ENCODE results near the gene LASP1NB.
A peak's percentile ranks its signal among the peaks of the same experiment; 100 is the strongest.

LASP1NB gene

DNA sequence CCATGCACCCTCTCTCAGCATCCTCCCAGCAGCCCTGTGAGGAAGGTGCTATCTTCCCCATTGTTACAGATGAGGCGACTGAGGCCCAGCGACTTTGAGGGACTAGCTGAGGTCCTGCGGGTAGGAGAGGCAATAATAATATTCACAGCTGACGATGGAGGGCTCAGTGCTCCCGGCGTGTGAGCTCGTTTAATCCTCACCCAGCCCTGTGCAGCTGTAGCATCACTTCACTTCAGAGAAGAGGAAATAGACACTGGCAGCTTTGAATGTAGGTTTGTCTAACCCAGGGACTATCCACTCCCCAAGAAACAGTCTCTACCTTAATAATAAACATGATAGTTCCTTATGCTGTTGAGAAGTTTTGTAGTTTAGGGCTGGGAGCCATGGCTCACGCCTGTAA is 34.0 kb upstream of the LASP1NB start:
- Mint-ChIP-seq H3K36me3 (peaks cover 11% of the 10 kb centered on the region), H3K4me1 (peaks cover 20% of the 10 kb centered on the region), H3K27ac (peak overlapping the region; percentile 56), H3K4me3 (peak overlapping the region; percentile 45), H3K9me3 (no peaks in the 10 kb centered on the region), H3K27me3 (no peaks in the 10 kb centered on the region)
- ATAC-seq (ENCODE audit: low read depth), result peak; percentile 84
- no peak for DNase-seq (ENCODE audit: low spot score in 2 of 2)

DNA sequence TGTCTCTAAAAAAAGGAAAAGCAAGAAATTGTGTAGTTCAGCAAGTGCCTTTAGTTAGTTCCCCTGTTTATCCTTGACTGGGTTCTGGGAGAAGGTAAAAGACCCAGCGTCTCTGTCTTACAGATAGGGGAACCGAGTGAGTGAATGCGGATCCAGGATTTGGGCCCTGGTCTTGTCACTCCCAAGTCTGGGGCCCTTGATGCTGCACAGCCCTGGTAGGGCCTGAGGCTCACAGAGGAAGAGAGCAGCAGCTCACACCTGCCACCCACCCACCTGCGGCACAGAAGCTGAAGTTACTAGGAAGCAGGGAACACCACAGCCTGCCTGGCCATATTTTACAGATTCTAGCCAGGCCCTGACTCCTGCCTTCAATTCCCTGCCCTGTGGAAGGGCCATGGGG is 33.3 kb upstream of the LASP1NB start:
- Mint-ChIP-seq H3K4me3 (no peak overlapping the region), H3K9me3 (no peaks in the 10 kb centered on the region), H3K36me3 (peaks cover 11% of the 10 kb centered on the region), H3K27me3 (no peaks in the 10 kb centered on the region), H3K4me1 (peaks cover 19% of the 10 kb centered on the region), H3K27ac (peak overlapping the region; percentile 76)
- DNase-seq (ENCODE audit: low spot score in 2 of 2) (no peak), ATAC-seq (ENCODE audit: low read depth) (peak; percentile 67)

DNA sequence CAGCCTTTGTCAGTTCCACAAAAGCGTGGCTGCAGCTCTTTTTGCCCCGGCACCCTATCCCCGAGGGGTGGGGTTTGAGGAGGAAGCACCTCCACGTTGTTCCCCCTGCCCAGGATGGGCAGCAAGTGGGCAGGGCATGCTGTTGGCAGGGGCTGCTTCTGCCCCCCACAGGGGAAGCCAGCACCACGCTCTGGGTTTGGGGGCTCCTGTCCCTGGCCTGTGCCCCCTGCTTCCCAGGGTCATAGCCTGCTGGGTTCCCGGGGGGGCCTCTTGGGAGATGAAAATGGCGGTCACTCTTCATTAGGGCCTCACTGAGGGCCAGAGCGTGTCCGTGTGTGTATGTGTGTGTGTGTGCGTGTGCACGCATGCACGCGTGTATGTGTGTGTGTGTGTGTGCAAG is 32.8 kb upstream of the LASP1NB start:
- peaks cover 22% of the 10 kb centered on the region for H3K4me1 Mint-ChIP-seq
- H3K9me3 Mint-ChIP-seq, result no peaks in the 10 kb centered on the region
- peaks cover 11% of the 10 kb centered on the region for H3K36me3 Mint-ChIP-seq
- no peak overlapping the region for H3K4me3 Mint-ChIP-seq
- H3K27me3 Mint-ChIP-seq, result no peaks in the 10 kb centered on the region
- DNase-seq (ENCODE audit: low spot score in 2 of 2) (no peak), ATAC-seq (ENCODE audit: low read depth) (no peak)
- peak overlapping the region; percentile 76 for H3K27ac Mint-ChIP-seq

DNA sequence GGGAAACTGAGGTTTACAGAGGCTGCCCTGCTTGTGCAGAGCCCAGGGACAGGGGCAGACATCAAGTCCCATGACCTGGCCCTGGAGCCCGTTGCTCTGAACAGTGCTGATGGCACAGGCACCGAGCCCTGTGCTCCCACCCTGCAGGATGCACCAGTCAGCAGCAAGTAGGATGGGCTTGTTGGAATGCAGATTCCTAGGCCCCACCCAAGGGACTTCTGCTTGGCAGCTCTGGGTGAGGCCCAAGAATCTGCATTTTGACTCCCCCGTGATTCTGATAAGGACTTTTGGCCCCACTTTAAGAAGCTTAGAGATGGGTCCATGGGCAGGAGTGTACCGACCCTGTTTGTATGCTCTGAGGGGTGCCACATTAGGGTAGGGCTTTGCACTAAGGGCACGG is 32.3 kb upstream of the LASP1NB start:
- ATAC-seq (ENCODE audit: low read depth) (no peak), DNase-seq (ENCODE audit: low spot score in 2 of 2) (no peak)
- peak overlapping the region; percentile 76 for H3K27ac Mint-ChIP-seq
- H3K4me3 Mint-ChIP-seq, result no peak overlapping the region
- no peaks in the 10 kb centered on the region for H3K27me3 Mint-ChIP-seq
- H3K9me3 Mint-ChIP-seq, result no peaks in the 10 kb centered on the region
- peaks cover 27% of the 10 kb centered on the region for H3K4me1 Mint-ChIP-seq
- H3K36me3 Mint-ChIP-seq, result peaks cover 11% of the 10 kb centered on the region

DNA sequence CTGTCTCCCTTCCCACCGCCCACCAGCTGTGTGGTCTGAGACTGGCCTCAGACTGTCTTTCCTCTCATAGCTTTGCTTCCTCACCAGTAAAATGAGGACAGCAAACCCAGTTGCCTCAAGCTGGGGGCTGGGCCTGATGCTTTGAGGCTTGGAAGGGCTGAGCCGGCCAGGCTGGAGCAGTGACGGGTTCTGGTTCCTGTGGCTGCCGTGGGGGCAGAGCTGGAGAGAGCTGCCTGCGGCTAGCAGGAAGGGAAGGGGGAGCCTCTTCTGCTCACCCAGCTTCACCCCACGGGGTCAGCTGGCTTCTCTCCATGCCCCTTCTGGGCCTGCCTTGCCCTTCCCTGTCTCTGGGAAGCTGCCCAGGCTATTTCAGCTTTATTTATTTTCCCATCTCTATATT is 31.8 kb upstream of the LASP1NB start:
- peak overlapping the region; percentile 83 for H3K27ac Mint-ChIP-seq
- no peak overlapping the region for H3K4me3 Mint-ChIP-seq
- H3K4me1 Mint-ChIP-seq, result peaks cover 32% of the 10 kb centered on the region
- H3K9me3 Mint-ChIP-seq, result no peaks in the 10 kb centered on the region
- H3K36me3 Mint-ChIP-seq, result peaks cover 11% of the 10 kb centered on the region
- ATAC-seq (ENCODE audit: low read depth), result no peak
- DNase-seq (ENCODE audit: low spot score in 2 of 2), result no peak
- no peaks in the 10 kb centered on the region for H3K27me3 Mint-ChIP-seq

DNA sequence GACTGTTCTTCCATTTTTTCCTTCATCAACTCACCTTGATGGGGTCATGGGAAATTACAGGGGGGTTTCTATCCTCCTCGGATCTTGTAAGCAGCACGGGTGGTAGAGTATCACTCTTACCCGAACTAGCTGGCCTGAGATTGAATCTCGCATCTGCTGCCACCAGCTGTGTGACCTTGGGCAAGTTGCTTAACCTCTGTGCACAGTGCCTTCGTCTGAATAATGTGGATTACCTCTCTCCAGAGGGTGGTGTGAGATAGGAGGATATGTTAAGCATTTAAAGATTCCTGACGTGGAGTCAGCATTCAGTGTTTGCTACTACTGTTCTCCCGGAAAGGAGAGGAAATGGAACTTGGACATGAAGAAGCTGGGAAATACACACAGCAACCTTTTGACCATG is 31.1 kb upstream of the LASP1NB start:
- H3K27ac Mint-ChIP-seq, result peak overlapping the region; percentile 83
- H3K4me3 Mint-ChIP-seq, result no peak overlapping the region
- H3K36me3 Mint-ChIP-seq, result peaks cover 12% of the 10 kb centered on the region
- H3K27me3 Mint-ChIP-seq, result no peaks in the 10 kb centered on the region
- no peaks in the 10 kb centered on the region for H3K9me3 Mint-ChIP-seq
- DNase-seq (ENCODE audit: low spot score in 2 of 2), result no peak
- H3K4me1 Mint-ChIP-seq, result peaks cover 37% of the 10 kb centered on the region
- no peak for ATAC-seq (ENCODE audit: low read depth)

DNA sequence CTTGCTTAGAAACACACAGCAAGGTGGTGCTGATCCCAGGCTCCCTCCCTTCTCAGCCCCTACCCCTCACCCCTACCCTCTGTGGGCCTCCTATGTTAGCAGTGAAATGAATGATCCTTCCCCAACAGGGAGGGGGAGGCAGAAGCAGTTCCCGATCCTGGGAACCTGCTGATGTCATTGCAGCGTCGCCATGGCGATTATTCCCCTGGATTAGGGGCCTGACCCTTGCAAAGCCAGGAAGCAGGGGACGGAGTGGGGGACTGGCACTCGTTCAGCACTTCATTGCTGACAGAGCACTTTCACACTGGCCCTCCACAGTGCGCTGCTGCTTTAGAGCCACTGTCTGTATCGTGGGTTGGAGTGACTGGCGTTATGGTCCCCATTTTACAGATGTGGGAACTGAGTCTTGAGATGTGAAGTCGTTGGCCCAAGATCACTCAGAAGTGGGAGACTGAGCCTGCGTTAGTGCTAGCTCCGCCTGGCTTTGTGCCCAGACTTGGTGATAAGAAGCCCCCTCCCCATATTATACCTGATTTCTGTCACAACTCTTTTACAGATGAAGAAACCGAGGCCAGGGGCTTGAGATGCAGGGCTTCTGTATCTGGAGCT is 29.0 kb upstream of the LASP1NB start:
- ATAC-seq (ENCODE audit: low read depth) (no peak), DNase-seq (ENCODE audit: low spot score in 2 of 2) (no peak)
- no peaks in the 10 kb centered on the region for H3K27me3 Mint-ChIP-seq
- no peaks in the 10 kb centered on the region for H3K9me3 Mint-ChIP-seq
- H3K4me3 Mint-ChIP-seq, result no peak overlapping the region
- H3K27ac Mint-ChIP-seq, result peak overlapping the region; percentile 88
- H3K4me1 Mint-ChIP-seq, result peaks cover 33% of the 10 kb centered on the region
- H3K36me3 Mint-ChIP-seq, result peaks cover 5% of the 10 kb centered on the region

DNA sequence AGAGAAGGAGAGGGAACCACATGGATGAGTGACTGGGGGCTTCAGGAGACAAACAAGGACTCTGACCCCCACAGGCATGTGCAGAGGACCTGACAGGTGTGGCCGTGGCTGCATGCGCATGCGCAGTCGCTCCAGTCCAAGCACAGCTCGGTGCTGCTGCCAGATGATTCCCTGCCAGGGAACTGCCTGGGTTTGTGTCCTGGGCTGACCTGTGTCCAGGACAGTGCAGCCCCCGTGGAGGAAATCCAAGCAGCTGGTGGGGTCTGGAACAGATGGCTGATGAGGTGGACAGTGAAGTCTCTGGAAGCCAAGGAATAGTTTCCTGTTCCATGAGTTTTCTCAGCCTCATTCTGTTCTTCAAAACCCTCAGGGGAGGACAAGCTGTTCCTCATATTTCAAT is 28.2 kb upstream of the LASP1NB start:
- Mint-ChIP-seq H3K36me3 (peaks cover 5% of the 10 kb centered on the region), H3K27ac (peak overlapping the region; percentile 88), H3K4me3 (no peak overlapping the region), H3K4me1 (peaks cover 28% of the 10 kb centered on the region), H3K27me3 (no peaks in the 10 kb centered on the region), H3K9me3 (no peaks in the 10 kb centered on the region)
- ATAC-seq (ENCODE audit: low read depth), result no peak
- DNase-seq (ENCODE audit: low spot score in 2 of 2), result no peak

DNA sequence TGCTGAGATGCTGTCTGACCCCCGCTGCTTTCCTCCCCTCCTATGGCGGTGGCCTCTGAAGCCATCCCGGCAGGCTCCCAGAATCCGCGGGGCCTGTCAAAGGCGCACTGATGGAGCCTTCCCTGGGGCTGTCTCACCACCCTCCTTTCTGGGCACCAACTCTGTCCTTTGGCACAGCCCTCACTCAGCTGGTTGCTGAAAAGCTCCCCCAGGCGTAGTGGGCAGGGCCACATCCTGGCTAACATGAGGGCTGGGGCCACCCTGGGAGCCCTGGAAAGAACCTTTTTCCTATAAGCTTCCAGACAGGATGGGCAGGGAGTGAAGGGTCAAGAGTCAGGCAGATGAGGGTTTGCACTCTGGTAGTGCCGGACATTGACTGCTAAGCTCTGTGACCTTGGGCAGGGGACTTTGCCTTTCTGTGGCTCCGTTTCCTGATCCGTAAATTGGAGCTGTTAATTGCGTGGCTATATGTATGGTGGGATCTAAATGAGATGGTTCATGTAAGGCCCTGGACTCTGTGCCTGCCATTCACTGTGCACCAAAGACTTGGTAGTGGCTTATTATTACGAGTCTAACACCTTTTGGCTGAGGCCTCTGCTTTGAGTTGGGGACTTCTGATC is 27.6 kb upstream of the LASP1NB start:
- DNase-seq (ENCODE audit: low spot score in 2 of 2) (no peak), ATAC-seq (ENCODE audit: low read depth) (no peak)
- Mint-ChIP-seq H3K27ac (peak overlapping the region; percentile 88), H3K27me3 (no peaks in the 10 kb centered on the region), H3K36me3 (peaks cover 4% of the 10 kb centered on the region), H3K4me3 (peak overlapping the region; percentile 77), H3K4me1 (peaks cover 28% of the 10 kb centered on the region), H3K9me3 (no peaks in the 10 kb centered on the region)

DNA sequence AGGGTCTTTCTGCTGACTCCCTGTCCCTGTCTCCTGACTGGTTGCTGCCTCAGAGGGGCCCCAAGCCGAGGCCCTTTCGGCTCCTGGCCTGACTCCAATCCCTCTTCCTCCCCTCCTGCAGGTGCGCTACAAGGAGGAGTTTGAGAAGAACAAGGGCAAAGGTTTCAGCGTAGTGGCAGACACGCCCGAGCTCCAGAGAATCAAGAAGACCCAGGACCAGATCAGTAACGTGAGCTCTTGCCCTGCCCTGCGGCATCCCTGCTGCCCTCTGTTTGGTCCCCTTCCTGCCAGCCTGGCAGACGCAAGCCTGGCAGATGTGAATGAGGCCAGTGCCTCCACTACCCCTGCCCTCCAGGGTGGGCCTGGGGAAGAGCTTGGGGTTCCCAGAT is 27.1 kb upstream of the LASP1NB start:
- ATAC-seq (ENCODE audit: low read depth) (peak; percentile 7), DNase-seq (ENCODE audit: low spot score in 2 of 2) (no peak)
- H3K27me3 Mint-ChIP-seq, result no peaks in the 10 kb centered on the region
- H3K27ac Mint-ChIP-seq, result peak overlapping the region; percentile 88
- H3K9me3 Mint-ChIP-seq, result no peaks in the 10 kb centered on the region
- H3K4me3 Mint-ChIP-seq, result peak overlapping the region; percentile 77
- H3K36me3 Mint-ChIP-seq, result peaks cover 4% of the 10 kb centered on the region
- H3K4me1 Mint-ChIP-seq, result peaks cover 28% of the 10 kb centered on the region

DNA sequence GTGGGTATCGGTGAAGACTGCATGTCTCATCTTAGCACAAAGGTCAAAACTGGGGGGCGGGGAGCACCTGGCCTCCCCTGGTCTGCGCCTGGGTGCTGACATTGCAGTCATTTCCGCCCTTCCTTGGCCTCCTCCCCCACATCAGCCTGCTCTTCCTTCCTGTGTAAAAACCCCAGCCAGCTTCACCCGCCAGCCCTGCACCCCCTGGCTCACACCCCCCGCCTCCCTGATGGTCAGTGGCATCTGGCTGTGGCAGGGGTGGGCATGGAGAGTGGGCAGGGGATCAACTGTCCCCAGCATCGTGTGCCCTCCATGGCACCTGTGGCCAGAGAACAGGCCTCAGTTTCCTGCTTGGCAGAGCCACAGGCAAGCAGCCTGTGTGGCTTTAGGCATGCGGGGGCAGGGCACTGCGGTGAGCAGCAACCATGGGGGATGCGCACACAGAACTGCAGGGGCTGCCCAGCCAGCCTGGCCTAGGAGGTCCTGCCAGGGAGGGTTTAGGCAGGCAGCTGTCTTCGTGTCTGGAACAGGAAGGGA is 26.5 kb upstream of the LASP1NB start:
- Mint-ChIP-seq H3K4me3 (peak overlapping the region; percentile 77), H3K36me3 (peaks cover 9% of the 10 kb centered on the region), H3K9me3 (no peaks in the 10 kb centered on the region), H3K27ac (peak overlapping the region; percentile 88), H3K27me3 (no peaks in the 10 kb centered on the region), H3K4me1 (peaks cover 31% of the 10 kb centered on the region)
- ATAC-seq (ENCODE audit: low read depth) (peak; percentile 97), DNase-seq (ENCODE audit: low spot score in 2 of 2) (peak; percentile 68 to 76)

DNA sequence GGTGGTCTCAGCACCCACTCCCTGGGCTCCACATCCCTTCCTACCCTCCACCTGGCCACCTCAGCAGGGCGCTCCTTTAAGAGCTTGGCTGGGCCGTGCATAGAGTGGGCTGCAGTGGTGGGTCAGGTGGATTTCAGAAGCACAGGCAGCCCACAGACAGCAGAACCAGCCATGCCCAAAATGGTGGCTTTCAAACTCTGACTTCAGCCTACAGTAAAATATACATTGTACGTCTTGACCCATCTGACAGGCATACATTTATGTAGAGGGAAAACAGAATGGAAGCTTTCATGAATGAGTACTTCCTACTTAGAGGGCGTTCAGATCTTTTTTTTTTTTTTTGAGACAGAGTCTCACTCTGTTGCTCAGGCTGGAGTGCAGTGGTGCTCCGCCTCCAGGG is 26.0 kb upstream of the LASP1NB start:
- Mint-ChIP-seq H3K27me3 (no peaks in the 10 kb centered on the region), H3K27ac (peak overlapping the region; percentile 88), H3K4me3 (peak overlapping the region; percentile 77), H3K4me1 (peaks cover 28% of the 10 kb centered on the region), H3K36me3 (peaks cover 9% of the 10 kb centered on the region), H3K9me3 (no peaks in the 10 kb centered on the region)
- ATAC-seq (ENCODE audit: low read depth) (no peak), DNase-seq (ENCODE audit: low spot score in 2 of 2) (no peak)

DNA sequence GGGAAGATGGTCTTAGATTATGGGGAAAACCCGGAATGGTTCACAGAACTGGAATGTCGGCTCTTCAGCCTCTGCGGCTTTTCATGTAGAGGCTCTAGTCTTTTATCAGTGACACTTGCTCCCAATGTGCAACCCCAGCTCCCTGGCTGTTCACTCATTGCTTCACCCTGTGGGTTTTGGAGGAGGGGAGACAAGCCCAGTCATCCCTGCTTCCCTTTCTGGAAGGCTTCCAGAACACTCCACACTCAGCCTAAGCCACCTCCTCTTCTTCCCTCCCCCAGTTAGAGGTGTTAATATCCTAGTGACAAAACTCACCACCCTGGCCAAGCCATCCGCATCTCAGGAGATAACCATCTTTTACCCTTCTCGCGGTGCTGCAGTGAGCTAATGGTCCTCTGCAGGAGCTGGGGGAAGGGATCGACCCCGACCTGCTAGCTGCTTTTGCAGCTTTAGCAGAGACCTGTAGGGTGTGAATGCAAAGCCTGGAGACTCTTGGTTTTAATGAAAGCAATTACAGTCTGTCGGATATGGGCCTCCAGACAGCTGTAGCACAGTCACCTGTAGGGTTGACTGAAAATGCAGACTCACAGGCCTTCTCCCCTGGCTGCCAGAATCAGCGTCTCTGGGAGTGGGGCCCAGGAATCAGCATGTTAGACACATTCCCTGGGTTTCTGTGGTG is 24.3 kb upstream of the LASP1NB start:
- Mint-ChIP-seq H3K4me1 (peaks cover 32% of the 10 kb centered on the region), H3K4me3 (no peak overlapping the region), H3K9me3 (no peaks in the 10 kb centered on the region), H3K27me3 (no peaks in the 10 kb centered on the region), H3K36me3 (peaks cover 9% of the 10 kb centered on the region), H3K27ac (no peak overlapping the region)
- DNase-seq (ENCODE audit: low spot score in 2 of 2), result no peak
- ATAC-seq (ENCODE audit: low read depth), result no peak

DNA sequence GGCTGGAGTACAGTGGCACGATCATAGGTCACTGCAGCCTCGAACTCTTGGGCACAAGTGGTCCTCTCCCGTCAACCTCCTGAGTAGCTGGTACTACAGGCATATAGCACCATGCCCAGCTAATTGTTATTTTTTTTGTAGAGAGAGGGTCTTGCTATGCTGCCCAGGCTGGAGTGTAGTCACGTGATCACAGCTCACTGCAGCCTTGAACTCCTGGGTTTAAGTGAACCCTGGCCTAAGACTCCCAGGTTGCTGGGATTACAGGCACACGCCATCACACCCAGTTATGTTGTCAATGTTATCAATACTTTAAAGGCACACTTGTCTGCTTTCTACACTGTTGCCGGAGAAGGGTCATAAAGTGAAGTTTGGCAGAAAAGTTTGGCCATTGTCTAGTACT is 22.0 kb upstream of the LASP1NB start:
- Mint-ChIP-seq H3K4me3 (no peak overlapping the region), H3K4me1 (peaks cover 32% of the 10 kb centered on the region), H3K9me3 (no peaks in the 10 kb centered on the region), H3K27ac (no peak overlapping the region), H3K27me3 (no peaks in the 10 kb centered on the region), H3K36me3 (peaks cover 9% of the 10 kb centered on the region)
- no peak for ATAC-seq (ENCODE audit: low read depth)
- DNase-seq (ENCODE audit: low spot score in 2 of 2), result no peak

Data from memory B cell (primary cell).